Brain microvascular endothelial cell (primary cell): Measurements from ENCODE around the gene SLC16A6.
"Not testable (repeated sequence)": the region's sequence is repeated elsewhere in the genome, so short reads cannot be mapped to it uniquely, and the experiment has no call there.

Experiments
- DNase-seq: peaks from one replicate; pipeline ENCODE4 v3.0.0-alpha.2; 2020
- H3K27ac ChIP-seq: fragments of 250-450 bp; sonication (Bioruptor Pico); 2 replicates; pipeline ENCODE4 v1.5.1; 2020; ENCODE audit warnings: mild to moderate bottlenecking, moderate library complexity
- H3K27me3 ChIP-seq: fragments of 250-450 bp; sonication (Bioruptor Pico); replicated peaks from 2 replicates; pipeline ENCODE4 v1.5.1; 2020; ENCODE audit warnings: mild to moderate bottlenecking
- H3K36me3 ChIP-seq: fragments of 250-450 bp; sonication (Bioruptor Pico); replicated peaks from 2 replicates; pipeline ENCODE4 v1.5.1; 2020; ENCODE audit warnings: mild to moderate bottlenecking
- H3K4me3 ChIP-seq: 2 replicates; pipeline ENCODE4 v1.5.1; 2011; ENCODE audit warnings: low read depth, mild to moderate bottlenecking, control low read depth, low read length, moderate library complexity
- CTCF ChIP-seq: IDR thresholded peaks from 2 replicates; pipeline ENCODE4 v1.5.1; 2011; ENCODE audit warnings: low read depth, mild to moderate bottlenecking, moderate library complexity, low read length, control low read depth, inconsistent platforms; ENCODE audit errors: missing control alignments
- in situ Hi-C: cut with HindIII; loops from 2 replicates; pipeline ENCODE4 v1.10.0; 2017; ENCODE audit warnings: low sequenced_read_pairs, low pct_ligation_motif_present

The SLC16A6 gene

GRCh38 chr17:68288375-68288774 lies 2.6 kb downstream of the SLC16A6 start:
- Histone ChIP-seq H3K36me3 (no peaks in the 10 kb centered on the region), H3K27ac (no peak overlapping the region), H3K4me3 (no peak overlapping the region), H3K27me3 (no peaks in the 10 kb centered on the region)
- in situ Hi-C loops, result no loop called here
- TF ChIP-seq CTCF, result no peak
- peak; percentile 22 for DNase-seq

DNA sequence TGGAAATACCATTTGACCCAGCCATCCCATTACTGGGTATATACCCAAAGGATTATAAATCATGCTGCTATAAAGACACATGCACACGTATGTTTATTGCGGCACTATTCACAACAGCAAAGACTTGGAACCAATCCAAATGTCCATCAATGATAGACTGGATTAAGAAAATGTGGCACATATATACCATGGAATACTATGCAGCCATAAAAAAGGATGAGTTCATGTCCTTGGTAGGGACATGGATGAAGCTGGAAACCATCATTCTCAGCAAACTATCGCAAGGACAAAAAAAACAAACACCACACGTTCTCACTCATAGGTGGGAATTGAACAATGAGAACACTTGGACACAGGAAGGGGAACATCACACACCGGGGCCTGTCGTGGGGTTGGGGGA lies 9.0 kb downstream of the SLC16A6 start:
- DNase-seq, H3K4me3 ChIP-seq, H3K36me3 ChIP-seq, H3K27ac ChIP-seq, in situ Hi-C loops, H3K27me3 ChIP-seq: not testable (repeated sequence)

DNA sequence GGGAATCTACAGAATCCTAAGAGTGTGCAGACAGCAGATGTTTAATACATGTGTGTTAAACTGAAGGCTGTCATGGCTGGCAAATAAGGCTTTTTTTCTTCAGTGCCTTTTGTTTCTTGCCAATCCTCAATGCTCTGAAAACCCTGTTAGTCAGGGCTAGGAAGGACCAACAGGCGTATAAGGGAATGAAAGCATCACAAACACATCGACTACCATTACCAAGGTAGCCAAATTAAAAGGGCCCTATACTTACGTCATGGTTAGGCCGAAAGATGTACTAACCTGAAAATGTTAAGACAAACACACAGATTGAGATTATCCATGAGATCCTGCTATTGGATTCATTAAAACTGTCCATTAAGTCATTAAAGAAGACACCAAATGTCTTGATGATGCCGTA lies 13.1 kb downstream of the SLC16A6 start:
- TF ChIP-seq CTCF, result no peak
- H3K36me3 ChIP-seq, result no peaks in the 10 kb centered on the region
- H3K27ac ChIP-seq, result no peak overlapping the region
- in situ Hi-C loops, result no loop called here
- H3K27me3 ChIP-seq, result no peaks in the 10 kb centered on the region
- no peak for DNase-seq
- no peak overlapping the region for H3K4me3 ChIP-seq

- in situ Hi-C loops, DNase-seq, H3K36me3 ChIP-seq, H3K4me3 ChIP-seq, H3K27ac ChIP-seq, H3K27me3 ChIP-seq: not testable (repeated sequence)
These were observed 14.6 kb downstream of the SLC16A6 start for GRCh38 chr17:68276339-68276738.

DNA sequence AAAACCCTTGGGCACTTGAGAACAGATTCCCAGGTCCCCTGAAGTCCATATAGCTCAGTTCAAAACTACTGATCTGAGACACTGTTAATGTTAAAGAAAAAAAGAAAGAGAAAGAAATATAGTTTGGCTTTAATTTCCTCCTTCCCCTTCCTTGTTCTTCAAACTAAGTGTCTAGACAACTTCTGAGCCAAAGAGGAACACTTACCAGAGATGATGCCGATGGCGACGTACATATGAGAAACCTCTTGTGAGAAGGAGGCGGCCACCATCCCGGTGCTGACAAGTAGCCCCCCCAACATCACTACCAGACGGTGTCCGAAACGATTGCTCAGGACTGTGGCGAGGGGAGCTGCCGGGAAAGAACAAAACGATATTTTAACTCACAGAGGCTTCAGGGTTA lies 17.2 kb downstream of the SLC16A6 start:
- no peak overlapping the region for H3K27ac ChIP-seq
- H3K36me3 ChIP-seq, result no peaks in the 10 kb centered on the region
- in situ Hi-C loops, result no loop called here
- no peak for DNase-seq
- H3K4me3 ChIP-seq, result no peak overlapping the region
- H3K27me3 ChIP-seq, result no peaks in the 10 kb centered on the region
- TF ChIP-seq CTCF, result no peak

DNA sequence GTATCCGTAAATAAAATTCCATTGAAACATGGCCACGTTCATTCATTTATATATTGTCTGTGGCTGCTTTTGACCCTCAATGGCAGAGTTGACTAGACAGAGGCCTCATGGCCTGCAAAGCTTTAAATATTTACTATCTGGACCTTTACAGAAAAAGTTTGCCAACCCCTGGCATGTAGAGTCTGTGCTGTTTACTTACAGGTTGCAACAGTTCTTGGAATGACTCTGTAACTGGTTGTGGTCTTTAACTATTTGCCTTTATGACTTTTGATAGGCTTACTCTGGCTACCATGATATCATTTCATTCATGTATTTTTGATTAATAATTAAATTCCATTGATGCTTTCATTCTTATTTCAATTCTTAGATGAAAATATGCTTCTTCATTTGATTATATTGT lies 25.1 kb downstream of the SLC16A6 start:
- H3K36me3 ChIP-seq, H3K4me3 ChIP-seq, DNase-seq, H3K27me3 ChIP-seq, H3K27ac ChIP-seq, in situ Hi-C loops: not testable (repeated sequence)

GRCh38 chr17:68263101-68263681 lies 27.7 kb downstream of the SLC16A6 start:
- H3K27me3 ChIP-seq, in situ Hi-C loops, H3K36me3 ChIP-seq, H3K27ac ChIP-seq, H3K4me3 ChIP-seq, DNase-seq: not testable (repeated sequence)
- peak; percentile 54 for TF ChIP-seq CTCF

GRCh38 chr17:68262467-68262866 lies 28.5 kb downstream of the SLC16A6 start:
- H3K27me3 ChIP-seq, H3K36me3 ChIP-seq, H3K27ac ChIP-seq, H3K4me3 ChIP-seq, in situ Hi-C loops, DNase-seq: not testable (repeated sequence)
